Measurements from ENCODE around the gene ADCYAP1. TPM values are rescaled to one million over a fixed set of nuclear protein-coding genes. Genes with fewer than 3 reads are reported as not detected.

The ADCYAP1 gene
- total and polyA plus RNA-seq, 8 donors: 0.25 to 8.1 (median 1.4) TPM; not detected in 3

GRCh38 chr18:933082-933481 is 28.4 kb downstream of the ADCYAP1 start:
- no peak for DNase-seq
- Histone ChIP-seq H3K4me3 (no peak overlapping the region), H3K27ac (no peak overlapping the region), H3K36me3 (no peaks in the 10 kb centered on the region), H3K9me3 (no peaks in the 10 kb centered on the region), H3K4me1 (no peaks in the 10 kb centered on the region), H3K27me3 (peaks cover 0 to 6% (median 5%) of the 10 kb centered on the region in 3 donors)
- intact Hi-C loops (cut with DNase I; ENCODE audit: low total_unique reads): no loop called here
- WGBS, 5 donors: 24 to 53% (median 44%) methylated on average over 2 of the region's 2 CpGs
- TF ChIP-seq POLR2AphosphoS5 (IDR thresholded peaks at IDR 0.05): no peak
- TF ChIP-seq POLR2A (IDR thresholded peaks at IDR 0.05): no peak
- TF ChIP-seq EP300 (IDR thresholded peaks at IDR 0.05): no peak
- no peak for TF ChIP-seq CTCF (IDR thresholded peaks at IDR 0.05)

- intact Hi-C loops (cut with DNase I; ENCODE audit: low total_unique reads): no loop called here
- Histone ChIP-seq H3K9me3 (no peaks in the 10 kb centered on the region), H3K4me1 (no peaks in the 10 kb centered on the region), H3K36me3 (no peaks in the 10 kb centered on the region), H3K4me3 (no peak overlapping the region), H3K27me3 (peaks cover 0 to 6% (median 5%) of the 10 kb centered on the region in 3 donors), H3K27ac (no peak overlapping the region)
- 44 to 63% (median 52%) methylated on average over 8 of the region's 8 CpGs for WGBS, 5 donors
- TF ChIP-seq EP300 (IDR thresholded peaks at IDR 0.05): no peak
- no peak for TF ChIP-seq POLR2A (IDR thresholded peaks at IDR 0.05)
- TF ChIP-seq POLR2AphosphoS5 (IDR thresholded peaks at IDR 0.05): no peak
- no peak for TF ChIP-seq CTCF (IDR thresholded peaks at IDR 0.05)
- no peak for DNase-seq
Measured at GRCh38 chr18:934518-935133, 30.0 kb downstream of the ADCYAP1 start.

GRCh38 chr18:936941-937340 is 32.3 kb downstream of the ADCYAP1 start:
- Histone ChIP-seq H3K27ac (no peak overlapping the region), H3K4me1 (no peaks in the 10 kb centered on the region), H3K4me3 (no peak overlapping the region), H3K27me3 (peaks cover 0 to 6% (median 5%) of the 10 kb centered on the region in 3 donors), H3K9me3 (no peaks in the 10 kb centered on the region), H3K36me3 (no peaks in the 10 kb centered on the region)
- no peak for DNase-seq
- intact Hi-C loops (cut with DNase I; ENCODE audit: low total_unique reads): no loop called here
- 0 to 74% (median 55%) methylated on average over 1 to 6 of the region's 6 CpGs for WGBS, 5 donors
- TF ChIP-seq EP300 (IDR thresholded peaks at IDR 0.05): no peak
- TF ChIP-seq POLR2A (IDR thresholded peaks at IDR 0.05): no peak
- TF ChIP-seq CTCF (IDR thresholded peaks at IDR 0.05): no peak
- TF ChIP-seq POLR2AphosphoS5 (IDR thresholded peaks at IDR 0.05): no peak

GRCh38 chr18:939166-939565 is 34.5 kb downstream of the ADCYAP1 start:
- no peaks in the 10 kb centered on the region for H3K4me1 ChIP-seq
- no peak for DNase-seq
- H3K36me3 ChIP-seq: no peaks in the 10 kb centered on the region
- no peaks in the 10 kb centered on the region for H3K9me3 ChIP-seq
- no peak overlapping the region for H3K27ac ChIP-seq
- H3K27me3 ChIP-seq: peaks cover 0 to 6% (median 5%) of the 10 kb centered on the region in 3 donors
- intact Hi-C loops (cut with DNase I; ENCODE audit: low total_unique reads): no loop called here
- no peak overlapping the region for H3K4me3 ChIP-seq
- TF ChIP-seq CTCF (IDR thresholded peaks at IDR 0.05): no peak
- no peak for TF ChIP-seq POLR2AphosphoS5 (IDR thresholded peaks at IDR 0.05)
- no peak for TF ChIP-seq POLR2A (IDR thresholded peaks at IDR 0.05)
- TF ChIP-seq EP300 (IDR thresholded peaks at IDR 0.05): no peak
- WGBS, 5 donors: 39 to 72% (median 48%) methylated on average over 4 of the region's 4 CpGs
